RWPE2 (cell line): ENCODE measurements around the gene TBC1D3D.
"Not testable (repeated sequence)": the region's sequence is repeated elsewhere in the genome, so short reads cannot be mapped to it uniquely, and the experiment has no call there.

Source experiments
- ATAC-seq: fragments of 200-7000 bp; cut with Tn5 transposase; 3 replicates; pipeline ENCODE4 v1.9.1; 2021; ENCODE audit warnings: low read depth
- DNase-seq: peaks from one replicate; pipeline ENCODE4 v3.0.0-alpha.2; 2020; ENCODE audit warnings: low spot score
- H3K27ac ChIP-seq: fragments of 450-650 bp; 2 replicates; pipeline ENCODE4 v1.5.1; 2017; ENCODE audit warnings: mild to moderate bottlenecking; ENCODE audit not compliant: poor library complexity, severe bottlenecking
- H3K27me3 ChIP-seq: fragments of 250-450 bp; sonication (Bioruptor Pico); 2 replicates; pipeline ENCODE4 v1.5.1; 2021; ENCODE audit warnings: mild to moderate bottlenecking, moderate library complexity; ENCODE audit not compliant: insufficient read depth, poor library complexity, severe bottlenecking
- H3K36me3 ChIP-seq: fragments of 250-450 bp; sonication (Bioruptor Pico); 2 replicates; pipeline ENCODE4 v1.5.1; 2020; ENCODE audit warnings: low read depth, mild to moderate bottlenecking, moderate library complexity
- H3K4me1 ChIP-seq: fragments of 250-450 bp; sonication (Bioruptor Pico); 2 replicates; pipeline ENCODE4 v1.5.1; 2021; ENCODE audit warnings: mild to moderate bottlenecking, moderate library complexity; ENCODE audit not compliant: insufficient read depth, poor library complexity, severe bottlenecking
- H3K4me3 ChIP-seq: fragments of 250-450 bp; sonication (Bioruptor Pico); 2 replicates; pipeline ENCODE4 v1.5.1; 2021; ENCODE audit warnings: mild to moderate bottlenecking, moderate library complexity; ENCODE audit not compliant: severe bottlenecking
- H3K9me3 ChIP-seq: fragments of 250-450 bp; sonication (Bioruptor Pico); 2 replicates; pipeline ENCODE4 v1.5.1; 2021; ENCODE audit warnings: mild to moderate bottlenecking, moderate library complexity; ENCODE audit not compliant: severe bottlenecking

The TBC1D3D gene

DNA sequence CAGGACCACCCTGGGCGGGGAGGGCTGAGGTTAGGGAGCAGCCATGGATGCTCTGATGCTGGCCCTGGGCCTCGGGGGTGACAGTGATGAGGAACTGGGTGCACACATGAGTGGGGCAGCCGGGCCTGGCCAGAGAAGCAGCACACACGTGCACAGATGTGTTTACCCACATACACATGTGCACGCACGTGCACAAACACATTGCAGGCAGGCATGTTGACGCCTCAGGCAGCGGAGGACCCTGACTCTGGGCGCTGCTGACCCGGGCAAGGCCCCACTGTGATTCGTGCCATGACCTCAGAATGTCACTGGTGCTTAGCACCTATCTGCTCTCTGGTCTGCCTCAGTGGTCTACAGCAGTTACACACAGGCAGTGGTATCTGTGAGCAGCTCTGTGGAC is at the start of gene TBC1D3D:
TBC1D3D (plus strand) TSS at position 301 of the 400 bp plus-strand sequence. CDS start 1,585 bp downstream, outside the sequence.
- H3K27me3 ChIP-seq, ATAC-seq, H3K9me3 ChIP-seq, H3K4me3 ChIP-seq, DNase-seq, H3K36me3 ChIP-seq, H3K27ac ChIP-seq, H3K4me1 ChIP-seq: not testable (repeated sequence)

DNA sequence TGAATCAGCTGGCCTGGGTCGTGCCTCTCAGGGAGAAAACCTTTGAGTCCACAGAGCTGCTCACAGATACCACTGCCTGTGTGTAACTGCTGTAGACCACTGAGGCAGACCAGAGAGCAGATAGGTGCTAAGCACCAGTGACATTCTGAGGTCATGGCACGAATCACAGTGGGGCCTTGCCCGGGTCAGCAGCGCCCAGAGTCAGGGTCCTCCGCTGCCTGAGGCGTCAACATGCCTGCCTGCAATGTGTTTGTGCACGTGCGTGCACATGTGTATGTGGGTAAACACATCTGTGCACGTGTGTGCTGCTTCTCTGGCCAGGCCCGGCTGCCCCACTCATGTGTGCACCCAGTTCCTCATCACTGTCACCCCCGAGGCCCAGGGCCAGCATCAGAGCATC is 14.8 kb upstream of the TBC1D3D start, which contains the start of gene TBC1D3L:
TBC1D3L (minus strand) TSS at position 101 of the 400 bp plus-strand sequence. CDS start 1,540 bp downstream, outside the sequence.
- H3K36me3 ChIP-seq, H3K4me1 ChIP-seq, H3K27me3 ChIP-seq, H3K4me3 ChIP-seq, DNase-seq, H3K27ac ChIP-seq, H3K9me3 ChIP-seq, ATAC-seq: not testable (repeated sequence)
